IPS-18a (cell line): ENCODE measurements around the gene GTF3C4.

Experiments used
- H3K27ac ChIP-seq: one replicate; pipeline ENCODE4 v1.5.1; 2013; ENCODE audit warnings: low read length
- H3K27me3 ChIP-seq: one replicate; pipeline ENCODE4 v1.6.1; 2013; ENCODE audit warnings: mild to moderate bottlenecking, low read length; ENCODE audit not compliant: control insufficient read depth, insufficient read depth
- H3K36me3 ChIP-seq: one replicate; pipeline ENCODE4 v1.6.1; 2013; ENCODE audit warnings: low read depth, low read length; ENCODE audit not compliant: control insufficient read depth
- H3K4me1 ChIP-seq: one replicate; pipeline ENCODE4 v1.6.1; 2013; ENCODE audit warnings: low read depth, low read length; ENCODE audit not compliant: control insufficient read depth
- H3K4me3 ChIP-seq: one replicate; pipeline ENCODE4 v1.5.1; 2013; ENCODE audit warnings: low read length
- H3K9ac ChIP-seq: one replicate; pipeline ENCODE4 v1.6.1; 2013; ENCODE audit warnings: mild to moderate bottlenecking, low read length, moderate library complexity
- H3K9me3 ChIP-seq: one replicate; pipeline ENCODE4 v1.6.1; 2013; ENCODE audit warnings: low read depth, low read length; ENCODE audit not compliant: control insufficient read depth

The GTF3C4 gene

GRCh38 chr9:132648283-132648682 is 22.0 kb upstream of the GTF3C4 start:
- Histone ChIP-seq H3K27ac (no peak overlapping the region), H3K36me3 (peaks cover 90% of the 10 kb centered on the region), H3K9ac (no peak overlapping the region), H3K27me3 (no peaks in the 10 kb centered on the region), H3K4me1 (no peaks in the 10 kb centered on the region), H3K4me3 (no peak overlapping the region), H3K9me3 (no peaks in the 10 kb centered on the region)

- Histone ChIP-seq H3K4me3 (no peak overlapping the region), H3K9ac (no peak overlapping the region), H3K27me3 (no peaks in the 10 kb centered on the region), H3K9me3 (no peaks in the 10 kb centered on the region), H3K27ac (no peak overlapping the region), H3K36me3 (peaks cover 86% of the 10 kb centered on the region), H3K4me1 (no peaks in the 10 kb centered on the region)
Observed at GRCh38 chr9:132648685-132649084, 21.6 kb upstream of the GTF3C4 start.

- H3K4me3 ChIP-seq = no peak overlapping the region
- no peaks in the 10 kb centered on the region for H3K4me1 ChIP-seq
- H3K27me3 ChIP-seq = no peaks in the 10 kb centered on the region
- no peak overlapping the region for H3K9ac ChIP-seq
- H3K9me3 ChIP-seq = no peaks in the 10 kb centered on the region
- H3K27ac ChIP-seq = no peak overlapping the region
- H3K36me3 ChIP-seq = peaks cover 71% of the 10 kb centered on the region
Observed at GRCh38 chr9:132651259-132651658, 19.0 kb upstream of the GTF3C4 start.

GRCh38 chr9:132656299-132656698 is 14.0 kb upstream of the GTF3C4 start:
- Histone ChIP-seq H3K9ac (no peak overlapping the region), H3K36me3 (peaks cover 65% of the 10 kb centered on the region), H3K4me3 (no peak overlapping the region), H3K27ac (no peak overlapping the region), H3K27me3 (no peaks in the 10 kb centered on the region), H3K9me3 (no peaks in the 10 kb centered on the region), H3K4me1 (no peaks in the 10 kb centered on the region)

GRCh38 chr9:132662152-132662945 is 7.9 kb upstream of the GTF3C4 start:
- H3K4me1 ChIP-seq = peaks cover 16% of the 10 kb centered on the region
- H3K36me3 ChIP-seq = peaks cover 46% of the 10 kb centered on the region

GRCh38 chr9:132663117-132663516 is 7.1 kb upstream of the GTF3C4 start:
- H3K4me3 ChIP-seq = no peak overlapping the region
- peaks cover 19% of the 10 kb centered on the region for H3K4me1 ChIP-seq
- H3K9me3 ChIP-seq = no peaks in the 10 kb centered on the region
- H3K27ac ChIP-seq = no peak overlapping the region
- H3K27me3 ChIP-seq = no peaks in the 10 kb centered on the region
- H3K36me3 ChIP-seq = peaks cover 39% of the 10 kb centered on the region
- no peak overlapping the region for H3K9ac ChIP-seq

More at GRCh38 chr9:132662152-132662945, 7.9 kb upstream of the GTF3C4 start:
- Histone ChIP-seq H3K27ac (no peak overlapping the region), H3K4me3 (no peak overlapping the region), H3K9me3 (no peaks in the 10 kb centered on the region), H3K27me3 (no peaks in the 10 kb centered on the region), H3K9ac (no peak overlapping the region)

- no peak overlapping the region for H3K4me3 ChIP-seq
- no peak overlapping the region for H3K9ac ChIP-seq
- peaks cover 31% of the 10 kb centered on the region for H3K36me3 ChIP-seq
- no peaks in the 10 kb centered on the region for H3K27me3 ChIP-seq
- no peaks in the 10 kb centered on the region for H3K9me3 ChIP-seq
- peaks cover 21% of the 10 kb centered on the region for H3K4me1 ChIP-seq
- H3K27ac ChIP-seq = no peak overlapping the region
Observed at GRCh38 chr9:132663851-132664250, 6.4 kb upstream of the GTF3C4 start.

- Histone ChIP-seq H3K9ac (peak overlapping the region; percentile 93), H3K4me3 (peak overlapping the region; percentile 95), H3K27me3 (no peaks in the 10 kb centered on the region), H3K27ac (peak overlapping the region; percentile 97), H3K36me3 (peaks cover 3% of the 10 kb centered on the region), H3K4me1 (peaks cover 17% of the 10 kb centered on the region), H3K9me3 (no peaks in the 10 kb centered on the region)
Observed at GRCh38 chr9:132669319-132669697, 956 bp upstream of the GTF3C4 start.

- H3K27me3 ChIP-seq = no peaks in the 10 kb centered on the region
- no peaks in the 10 kb centered on the region for H3K9me3 ChIP-seq
- H3K4me1 ChIP-seq = peaks cover 17% of the 10 kb centered on the region
- peak within 1 kb of the TSS; percentile 93 for H3K9ac ChIP-seq
- peak within 1 kb of the TSS; percentile 97 for H3K27ac ChIP-seq
- peaks cover 3% of the 10 kb centered on the region for H3K36me3 ChIP-seq
- peak within 1 kb of the TSS; percentile 95 for H3K4me3 ChIP-seq
Observed at GRCh38 chr9:132669698-132670456, 387 bp upstream of the GTF3C4 start, which contains the start of gene DDX31. Gene DDX31 (minus strand): TSS chr9:132669983. CDS start chr9:132669934, 49 bp downstream.

GRCh38 chr9:132671620-132672412 is 1.6 kb downstream of the GTF3C4 start:
- peak overlapping the region; percentile 95 for H3K4me3 ChIP-seq
- no peaks in the 10 kb centered on the region for H3K9me3 ChIP-seq
- no peaks in the 10 kb centered on the region for H3K27me3 ChIP-seq
- peaks cover 17% of the 10 kb centered on the region for H3K4me1 ChIP-seq
- H3K9ac ChIP-seq = peak overlapping the region; percentile 93
- peaks cover 3% of the 10 kb centered on the region for H3K36me3 ChIP-seq
- H3K27ac ChIP-seq = no peak overlapping the region

- Histone ChIP-seq H3K9me3 (no peaks in the 10 kb centered on the region), H3K27me3 (no peaks in the 10 kb centered on the region), H3K36me3 (peaks cover 3% of the 10 kb centered on the region), H3K9ac (no peak overlapping the region), H3K4me3 (peak overlapping the region; percentile 95), H3K4me1 (peaks cover 17% of the 10 kb centered on the region), H3K27ac (no peak overlapping the region)
Observed at GRCh38 chr9:132672413-132672690, 2.1 kb downstream of the GTF3C4 start.
